HG03558 (cell line): ENCODE data around the gene EIF4E2.

ENCODE experiments used
- ATAC-seq: cut with Tn5 transposase; IDR thresholded peaks from one replicate; pipeline ENCODE4 v1.9.1; 2021; ENCODE audit warnings: moderate number of reproducible peaks; ENCODE audit not compliant: unreplicated experiment; ENCODE audit errors: extremely low read depth

Gene EIF4E2

GRCh38 chr2:232550354-232551249, at the start of gene EIF4E2, which contains the start of gene TIGD1:
Gene EIF4E2, plus strand, starts transcription at chr2:232550689. Its CDS starts 36 bp downstream, at chr2:232550725.
Gene TIGD1, minus strand, starts transcription at chr2:232550557. Its CDS starts 675 bp downstream, at chr2:232549882.
- ATAC-seq = peak; percentile 91

GRCh38 chr2:232501331-232501771, 49.1 kb upstream of the EIF4E2 start:
- no peak for ATAC-seq

DNA sequence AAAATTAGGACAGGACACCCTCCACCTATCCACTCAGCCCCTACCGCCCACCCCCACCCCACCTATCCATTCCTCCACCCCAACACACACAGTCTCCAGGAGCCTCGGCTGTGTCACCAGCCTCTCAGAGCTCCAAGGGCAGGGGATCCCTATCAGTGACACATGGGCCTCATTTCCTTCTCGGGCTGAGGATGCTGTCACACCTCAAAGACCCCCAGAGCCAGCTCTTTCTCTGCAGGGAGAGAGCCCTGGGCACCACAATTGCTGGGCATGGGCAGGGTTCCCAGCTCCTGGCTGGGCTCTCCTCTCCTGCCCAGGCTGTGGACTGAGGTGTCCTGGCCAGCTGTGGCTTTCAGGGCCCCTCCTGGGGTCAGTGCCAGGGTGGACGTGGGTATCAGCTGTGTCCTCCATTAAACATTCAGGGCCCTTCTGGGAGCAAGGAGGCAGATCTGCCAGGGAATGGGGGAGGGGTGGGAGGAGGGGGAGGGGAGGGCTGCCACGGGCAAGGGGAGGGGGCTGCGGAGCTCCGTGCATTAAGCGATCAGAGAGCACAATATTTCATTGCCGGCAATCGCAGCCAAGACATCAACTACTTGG, 48.6 kb upstream of the EIF4E2 start:
- ATAC-seq = no peak

- ATAC-seq = no peak
Observed at GRCh38 chr2:232502511-232502910, 48.0 kb upstream of the EIF4E2 start.

- no peak for ATAC-seq
Observed at GRCh38 chr2:232502911-232503808, 47.3 kb upstream of the EIF4E2 start.

- ATAC-seq = no peak
Observed at GRCh38 chr2:232503809-232504323, 46.6 kb upstream of the EIF4E2 start.

GRCh38 chr2:232504438-232504837, 46.1 kb upstream of the EIF4E2 start:
- ATAC-seq = no peak

- no peak for ATAC-seq
Observed at GRCh38 chr2:232505856-232506255, 44.6 kb upstream of the EIF4E2 start.

- no peak for ATAC-seq
Observed at GRCh38 chr2:232506709-232507108, 43.8 kb upstream of the EIF4E2 start.

DNA sequence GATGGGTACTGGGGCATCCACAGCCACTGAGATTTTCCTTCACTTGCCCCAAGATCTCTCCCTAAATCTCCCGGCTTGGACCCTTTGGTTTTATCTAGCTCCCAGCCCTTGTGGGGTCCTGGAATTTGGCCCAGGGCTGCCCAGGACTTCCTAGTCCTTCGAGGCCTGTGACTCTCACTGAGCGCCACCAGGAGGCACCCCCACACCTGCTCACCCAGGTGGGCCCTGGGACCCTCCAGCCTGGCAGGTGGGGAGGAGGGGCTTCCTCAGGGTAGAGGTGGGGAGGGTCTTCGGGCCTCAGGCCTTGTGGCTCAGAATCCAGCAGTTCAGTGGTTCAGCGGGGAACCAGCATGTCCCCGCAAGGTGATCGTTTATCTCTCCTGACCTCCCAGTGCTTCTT, 42.2 kb upstream of the EIF4E2 start:
- no peak for ATAC-seq

GRCh38 chr2:232511336-232511890, 39.1 kb upstream of the EIF4E2 start:
- no peak for ATAC-seq

DNA sequence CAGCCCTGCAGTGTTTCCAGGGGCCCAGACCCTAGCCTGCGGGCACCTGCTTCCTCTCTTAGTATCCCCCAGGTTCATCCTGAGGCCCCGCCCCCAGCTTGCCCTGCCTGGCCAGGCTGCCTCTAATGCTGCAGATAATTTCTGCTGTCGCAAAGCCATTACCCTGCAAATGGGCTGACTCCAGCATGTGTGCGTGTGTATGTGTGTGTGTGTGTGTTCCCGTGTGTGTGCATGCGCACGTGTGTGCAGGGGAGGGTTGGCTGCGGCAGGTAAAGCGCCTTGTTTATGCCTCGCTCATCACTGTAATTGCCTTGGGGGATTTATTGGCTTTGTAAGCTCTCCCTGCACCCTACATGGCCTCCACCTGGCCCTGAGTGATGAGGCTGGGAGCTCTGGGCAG, 37.9 kb upstream of the EIF4E2 start:
- no peak for ATAC-seq

GRCh38 chr2:232513353-232513752, 37.1 kb upstream of the EIF4E2 start:
- no peak for ATAC-seq

DNA sequence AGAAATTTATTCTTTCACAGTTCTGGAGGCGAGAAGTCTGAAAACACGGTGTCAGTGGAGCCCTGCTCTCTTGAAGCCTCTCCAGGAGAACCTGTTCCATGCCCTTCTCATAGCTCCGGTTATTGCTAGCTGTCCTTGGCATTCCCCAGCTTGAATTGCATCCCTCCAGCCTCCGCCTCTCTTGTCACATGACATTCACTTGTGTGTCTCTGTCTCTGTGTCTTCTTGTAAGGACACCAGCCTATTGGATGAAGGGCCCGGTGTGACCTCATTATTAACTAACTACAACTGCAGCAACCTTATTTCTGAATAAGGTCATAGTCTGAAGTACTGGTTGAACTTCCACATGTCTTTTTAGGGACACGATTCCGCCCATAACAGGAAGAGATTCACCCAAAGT, 34.9 kb upstream of the EIF4E2 start:
- ATAC-seq = no peak

DNA sequence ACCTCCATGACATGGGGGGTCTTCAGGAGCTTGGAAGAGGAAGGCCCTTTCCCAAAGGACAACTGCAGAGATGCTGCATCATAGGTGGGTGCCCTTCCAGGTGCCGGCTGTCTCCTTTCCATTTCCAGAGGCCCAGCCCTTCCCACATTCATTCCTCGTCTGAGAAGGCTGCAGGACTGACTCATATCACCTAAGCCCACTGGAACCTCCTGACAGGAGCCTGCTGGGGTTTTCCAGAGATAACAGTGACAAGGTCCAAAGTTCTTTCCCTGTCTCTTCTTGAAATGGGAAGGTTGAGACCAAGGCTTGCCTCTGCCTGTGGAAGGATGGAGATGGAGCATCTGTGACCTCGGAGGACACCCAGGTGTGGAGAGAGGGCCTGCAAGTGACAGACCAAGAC, 33.9 kb upstream of the EIF4E2 start:
- no peak for ATAC-seq

GRCh38 chr2:232518844-232519243, 31.6 kb upstream of the EIF4E2 start:
- no peak for ATAC-seq

DNA sequence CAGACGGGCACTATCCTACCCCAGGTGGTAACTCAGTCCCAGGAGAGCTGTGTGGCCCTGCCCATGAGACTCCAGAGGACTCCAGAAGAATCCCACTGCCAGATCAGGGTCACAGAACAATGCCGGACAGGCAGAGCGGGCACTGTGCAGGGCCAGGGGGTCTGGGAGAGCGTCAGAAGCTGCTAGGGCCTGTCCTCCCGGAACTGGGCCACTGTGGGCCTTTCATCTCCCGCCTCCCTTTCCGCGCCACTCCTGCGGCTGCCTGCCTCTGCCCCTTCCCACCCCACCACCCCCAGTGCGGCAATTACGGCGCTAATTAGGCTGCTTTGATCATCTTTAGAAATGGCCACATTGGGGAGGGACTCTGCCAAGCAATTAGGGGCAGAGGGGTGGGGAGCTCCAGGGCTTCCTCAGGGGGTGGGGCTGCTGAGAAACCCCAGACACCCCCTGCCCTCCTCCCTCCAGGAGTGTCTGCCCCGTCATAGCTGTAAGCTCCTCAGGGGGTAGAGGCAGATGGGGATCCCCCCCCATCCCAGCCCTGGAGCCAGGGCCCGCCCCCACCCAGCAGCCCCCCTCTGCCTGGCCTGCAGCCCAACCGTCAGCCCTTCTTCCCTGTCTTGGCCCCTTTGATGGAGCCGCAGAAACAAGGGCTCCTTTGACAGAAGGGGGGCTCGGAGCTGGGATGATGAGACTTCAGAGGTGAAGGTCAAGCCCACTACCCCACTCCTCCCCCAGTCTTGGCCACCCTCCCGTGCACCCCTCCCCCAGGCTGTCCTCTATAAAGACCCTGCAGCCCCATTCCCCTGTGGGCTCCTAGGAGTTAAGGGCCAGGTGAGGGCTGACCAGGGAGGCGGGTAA, 30.7 kb upstream of the EIF4E2 start, which contains the start of gene PRSS56:
Gene PRSS56 (plus strand): TSS at position 808 of the 858 bp plus-strand sequence. CDS start 211 bp downstream, outside the sequence.
- ATAC-seq = no peak

DNA sequence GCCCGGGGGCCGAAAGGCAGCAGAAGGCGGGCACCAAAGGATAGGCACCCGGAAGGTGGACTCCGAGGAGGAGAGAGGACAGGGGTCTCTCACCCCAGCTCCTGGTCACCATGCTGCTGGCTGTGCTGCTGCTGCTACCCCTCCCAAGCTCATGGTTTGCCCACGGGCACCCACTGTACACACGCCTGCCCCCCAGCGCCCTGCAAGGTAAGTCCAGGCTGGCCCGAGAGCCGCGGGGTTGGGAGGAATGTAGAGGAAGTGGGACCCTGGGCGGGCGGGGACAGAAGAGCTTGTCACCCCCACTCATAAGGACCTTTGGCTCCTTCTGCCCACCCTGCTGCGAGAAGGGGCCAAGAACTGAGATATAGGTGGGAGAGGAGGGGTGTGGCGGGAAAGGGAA, 30.0 kb upstream of the EIF4E2 start:
- ATAC-seq = no peak

- no peak for ATAC-seq
Observed at GRCh38 chr2:232521098-232521497, 29.4 kb upstream of the EIF4E2 start.
